ENCODE results near the gene RAD51AP1. TPM values are rescaled to one million over a fixed set of nuclear protein-coding genes. Genes with fewer than 3 reads are reported as not detected.

The RAD51AP1 gene
- total RNA-seq, 1 experiment from 2014 or later: 87.4 TPM

GRCh38 chr12:4563336-4563735 lies 24.6 kb downstream of the RAD51AP1 start:
- DNase-seq: no peak
- no TSS peak for BruUV-seq (replicated peaks)
- intact Hi-C loops (cut with micrococcal nuclease; ENCODE audit: unreplicated experiment): no loop called here
- Mint-ChIP-seq H3K4me3 (ENCODE audit: unreplicated experiment) (no peak overlapping the region), H3K27me3 (ENCODE audit: insufficient read depth, unreplicated experiment) (no peaks in the 10 kb centered on the region), H3K9me3 (ENCODE audit: unreplicated experiment) (no peaks in the 10 kb centered on the region), H3K36me3 (ENCODE audit: insufficient read depth, unreplicated experiment) (peaks cover 20% of the 10 kb centered on the region), H3K27ac (ENCODE audit: unreplicated experiment) (no peak overlapping the region), H3K4me1 (ENCODE audit: low read depth, unreplicated experiment) (peaks cover 9% of the 10 kb centered on the region)
- POLR2A ChIA-PET: no interaction called here
- peaks cover 10% of the 10 kb centered on the region; the same call in 1 of the 2 replicates for H3K4me1 ChIP-seq
- CTCF ChIA-PET: no interaction called here
- H3K4me3 ChIP-seq (ENCODE audit: low read depth, low read length): no peak overlapping the region
- TF ChIP-seq, protein P1, sequence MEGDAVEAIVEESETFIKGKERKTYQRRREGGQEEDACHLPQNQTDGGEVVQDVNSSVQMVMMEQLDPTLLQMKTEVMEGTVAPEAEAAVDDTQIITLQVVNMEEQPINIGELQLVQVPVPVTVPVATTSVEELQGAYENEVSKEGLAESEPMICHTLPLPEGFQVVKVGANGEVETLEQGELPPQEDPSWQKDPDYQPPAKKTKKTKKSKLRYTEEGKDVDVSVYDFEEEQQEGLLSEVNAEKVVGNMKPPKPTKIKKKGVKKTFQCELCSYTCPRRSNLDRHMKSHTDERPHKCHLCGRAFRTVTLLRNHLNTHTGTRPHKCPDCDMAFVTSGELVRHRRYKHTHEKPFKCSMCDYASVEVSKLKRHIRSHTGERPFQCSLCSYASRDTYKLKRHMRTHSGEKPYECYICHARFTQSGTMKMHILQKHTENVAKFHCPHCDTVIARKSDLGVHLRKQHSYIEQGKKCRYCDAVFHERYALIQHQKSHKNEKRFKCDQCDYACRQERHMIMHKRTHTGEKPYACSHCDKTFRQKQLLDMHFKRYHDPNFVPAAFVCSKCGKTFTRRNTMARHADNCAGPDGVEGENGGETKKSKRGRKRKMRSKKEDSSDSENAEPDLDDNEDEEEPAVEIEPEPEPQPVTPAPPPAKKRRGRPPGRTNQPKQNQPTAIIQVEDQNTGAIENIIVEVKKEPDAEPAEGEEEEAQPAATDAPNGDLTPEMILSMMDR (IDR thresholded peaks at IDR 0.05; ENCODE audit: insufficient read depth in 1 of 2, low read depth in 1 of 2, low read length in 1 of 2, severe bottlenecking in 1 of 2, unreplicated experiment in 1 of 2): no peak
- H3K36me3 ChIP-seq (ENCODE audit: control insufficient read depth, insufficient read depth, low read length): no peaks in the 10 kb centered on the region
- H3K9me3 ChIP-seq: no peaks in the 10 kb centered on the region
- no peaks in the 10 kb centered on the region for H3K27me3 ChIP-seq (replicated peaks; ENCODE audit: control insufficient read depth, insufficient read depth, low read length)

GRCh38 chr12:4564818-4565217 lies 26.1 kb downstream of the RAD51AP1 start:
- Mint-ChIP-seq H3K27ac (ENCODE audit: unreplicated experiment) (no peak overlapping the region), H3K9me3 (ENCODE audit: unreplicated experiment) (no peaks in the 10 kb centered on the region), H3K4me3 (ENCODE audit: unreplicated experiment) (no peak overlapping the region), H3K27me3 (ENCODE audit: insufficient read depth, unreplicated experiment) (no peaks in the 10 kb centered on the region), H3K4me1 (ENCODE audit: low read depth, unreplicated experiment) (peaks cover 9% of the 10 kb centered on the region), H3K36me3 (ENCODE audit: insufficient read depth, unreplicated experiment) (peaks cover 20% of the 10 kb centered on the region)
- H3K4me1 ChIP-seq: peaks cover 10% of the 10 kb centered on the region; the same call in 1 of the 2 replicates
- H3K9me3 ChIP-seq: no peaks in the 10 kb centered on the region
- no peaks in the 10 kb centered on the region for H3K27me3 ChIP-seq (replicated peaks; ENCODE audit: control insufficient read depth, insufficient read depth, low read length)
- ChIA-PET CTCF (no interaction called here), POLR2A (no interaction called here)
- BruUV-seq (replicated peaks): no TSS peak
- DNase-seq: no peak
- TF ChIP-seq, protein P1 (IDR thresholded peaks at IDR 0.05; ENCODE audit: insufficient read depth in 1 of 2, low read depth in 1 of 2, low read length in 1 of 2, severe bottlenecking in 1 of 2, unreplicated experiment in 1 of 2): no peak
- no peaks in the 10 kb centered on the region for H3K36me3 ChIP-seq (ENCODE audit: control insufficient read depth, insufficient read depth, low read length)
- no peak overlapping the region for H3K4me3 ChIP-seq (ENCODE audit: low read depth, low read length)
- intact Hi-C loops (cut with micrococcal nuclease; ENCODE audit: unreplicated experiment): no loop called here

DNA sequence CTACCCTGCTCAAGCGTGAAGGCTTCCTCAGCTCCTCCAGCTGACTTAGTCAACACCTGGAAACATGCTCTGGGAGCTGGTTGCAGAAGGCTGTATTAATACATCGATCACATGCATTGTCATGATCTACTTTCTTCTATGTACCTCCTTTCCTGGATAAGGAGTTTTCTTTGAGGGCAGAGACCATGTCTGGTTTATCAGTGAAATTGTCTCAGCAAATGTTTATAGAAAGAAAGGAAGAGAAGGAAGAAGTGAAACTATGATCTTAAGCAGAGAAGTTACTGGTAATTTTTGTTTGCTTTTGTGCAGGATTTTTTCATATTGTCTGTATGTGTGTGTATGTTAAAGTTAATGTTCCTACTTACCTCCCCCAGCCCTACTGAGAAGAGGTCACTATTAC lies 27.8 kb downstream of the RAD51AP1 start:
- TF ChIP-seq, protein P1 (IDR thresholded peaks at IDR 0.05; ENCODE audit: insufficient read depth in 1 of 2, low read depth in 1 of 2, low read length in 1 of 2, severe bottlenecking in 1 of 2, unreplicated experiment in 1 of 2): no peak
- Mint-ChIP-seq H3K27ac (ENCODE audit: unreplicated experiment) (no peak overlapping the region), H3K27me3 (ENCODE audit: insufficient read depth, unreplicated experiment) (no peaks in the 10 kb centered on the region), H3K9me3 (ENCODE audit: unreplicated experiment) (no peaks in the 10 kb centered on the region), H3K4me3 (ENCODE audit: unreplicated experiment) (no peak overlapping the region), H3K4me1 (ENCODE audit: low read depth, unreplicated experiment) (peaks cover 9% of the 10 kb centered on the region), H3K36me3 (ENCODE audit: insufficient read depth, unreplicated experiment) (peaks cover 8% of the 10 kb centered on the region)
- no TSS peak for BruUV-seq (replicated peaks)
- Histone ChIP-seq H3K27me3 (replicated peaks; ENCODE audit: control insufficient read depth, insufficient read depth, low read length) (no peaks in the 10 kb centered on the region), H3K36me3 (ENCODE audit: control insufficient read depth, insufficient read depth, low read length) (no peaks in the 10 kb centered on the region), H3K4me3 (ENCODE audit: low read depth, low read length) (no peak overlapping the region), H3K9me3 (no peaks in the 10 kb centered on the region), H3K4me1 (peaks cover 10% of the 10 kb centered on the region; the same call in 1 of the 2 replicates)
- intact Hi-C loops (cut with micrococcal nuclease; ENCODE audit: unreplicated experiment): no loop called here
- ChIA-PET POLR2A (no interaction called here), CTCF (no interaction called here)
- no peak for DNase-seq
